Amygdala (tissue), 56 donors: ENCODE results near the gene USH2A.
"Not testable (repeated sequence)": the region's sequence is repeated elsewhere in the genome, so short reads cannot be mapped to it uniquely, and the experiment has no call there.

Experiments used
- DNase-seq, 56 donors: peaks; one replicate each; lab custom pipeline; 2025; lab: John Stamatoyannopoulos, UW

Gene USH2A

DNA sequence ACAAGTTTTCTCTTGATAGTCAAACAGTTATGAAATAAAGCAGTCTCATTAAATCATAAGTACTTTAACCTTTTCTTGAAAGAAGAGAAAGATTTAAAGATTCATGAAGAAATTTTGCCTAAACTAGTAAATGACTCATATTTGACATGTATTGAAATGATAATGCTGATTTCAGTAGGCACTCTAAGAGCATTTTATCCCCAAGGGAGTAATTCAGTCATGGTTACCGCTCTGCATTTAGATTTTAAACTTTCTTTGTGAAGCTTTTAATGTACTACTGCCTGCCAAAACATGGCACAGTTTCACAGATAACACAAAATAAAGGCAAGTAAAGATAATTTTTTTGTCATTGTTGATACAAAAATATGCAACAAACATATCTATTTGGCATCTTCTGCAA is 6.8 kb downstream of the USH2A start:
- no peak for DNase-seq

- no peak for DNase-seq
Observed at GRCh38 chr1:216410026-216410425, 13.2 kb downstream of the USH2A start.

DNA sequence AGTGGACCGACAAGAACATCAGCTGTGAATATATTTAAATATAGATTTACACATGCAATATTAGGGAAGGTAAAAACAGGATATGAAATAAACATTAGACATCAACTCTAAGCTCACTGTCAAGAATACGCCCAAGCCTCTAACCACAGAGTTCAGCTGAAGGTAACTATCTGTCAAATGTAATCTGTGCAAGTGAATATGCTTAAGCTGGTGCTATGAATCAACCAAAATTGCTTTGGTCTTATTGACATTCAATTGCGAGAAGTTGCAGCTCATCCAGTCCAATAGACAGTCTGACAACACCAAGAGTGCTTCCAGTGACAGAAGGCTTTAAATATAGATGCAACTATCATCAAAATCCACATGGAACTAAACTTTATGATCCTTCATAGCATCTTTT is 32.3 kb downstream of the USH2A start:
- no peak for DNase-seq

- DNase-seq = no peak
Observed at GRCh38 chr1:216389774-216390173, 33.5 kb downstream of the USH2A start.

DNA sequence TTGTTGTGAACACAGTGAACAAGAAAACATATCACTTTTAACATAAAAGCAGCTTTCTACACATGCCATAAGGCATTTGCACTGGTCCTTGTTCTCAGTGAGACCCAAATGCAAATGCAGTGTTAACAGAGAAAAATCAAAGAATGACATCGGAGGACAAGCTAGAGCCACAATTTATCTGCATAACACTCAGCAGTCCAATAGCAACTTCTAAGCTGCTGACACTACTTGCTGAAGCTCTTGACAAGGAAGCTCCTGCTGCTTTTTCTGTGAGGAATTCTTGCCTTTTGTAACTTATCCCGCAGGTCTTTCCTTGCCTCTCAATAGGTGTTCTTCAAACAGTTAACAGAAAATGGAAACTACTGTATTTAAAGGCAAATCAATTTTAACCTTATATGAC is 34.7 kb downstream of the USH2A start:
- DNase-seq = no peak

DNA sequence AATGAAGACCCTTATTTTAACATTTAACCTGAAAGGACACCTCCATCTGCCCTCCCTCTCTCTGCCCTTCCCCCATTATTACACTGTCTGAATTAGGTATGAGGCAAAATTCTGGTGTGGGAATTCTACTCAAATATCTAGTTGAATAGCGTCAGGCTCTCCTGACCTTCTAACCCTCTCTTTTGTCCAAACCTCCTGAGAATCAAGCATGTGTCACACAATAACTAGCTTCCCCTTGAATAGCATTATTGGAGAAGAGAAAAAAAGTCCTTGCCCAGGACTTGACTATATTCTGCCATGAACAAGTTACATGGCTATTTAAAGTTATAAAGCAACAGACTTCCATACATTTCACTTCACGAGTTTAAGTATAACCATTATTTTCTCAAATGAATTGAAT is 35.5 kb downstream of the USH2A start:
- DNase-seq = no peak

GRCh38 chr1:216379441-216379840 is 43.8 kb downstream of the USH2A start:
- no peak for DNase-seq

DNA sequence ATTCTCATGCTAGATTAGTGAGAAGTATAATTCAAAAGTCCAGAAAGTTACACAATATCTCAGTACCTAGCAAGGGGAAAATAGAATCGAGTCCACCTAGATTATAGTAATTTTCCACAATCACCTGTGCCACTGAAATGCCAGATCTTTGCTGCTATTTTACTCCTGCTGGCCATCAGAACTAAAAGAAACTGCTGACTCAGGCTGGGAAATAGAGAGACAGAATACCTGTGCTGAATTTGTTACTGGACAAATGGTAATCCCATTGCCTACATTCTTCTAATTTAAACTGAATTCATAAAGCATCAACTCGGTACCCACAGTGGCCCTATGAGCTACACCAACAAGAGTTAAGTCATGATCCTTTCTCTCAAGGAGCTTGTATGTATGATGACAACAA is 55.0 kb downstream of the USH2A start:
- DNase-seq = no peak

DNA sequence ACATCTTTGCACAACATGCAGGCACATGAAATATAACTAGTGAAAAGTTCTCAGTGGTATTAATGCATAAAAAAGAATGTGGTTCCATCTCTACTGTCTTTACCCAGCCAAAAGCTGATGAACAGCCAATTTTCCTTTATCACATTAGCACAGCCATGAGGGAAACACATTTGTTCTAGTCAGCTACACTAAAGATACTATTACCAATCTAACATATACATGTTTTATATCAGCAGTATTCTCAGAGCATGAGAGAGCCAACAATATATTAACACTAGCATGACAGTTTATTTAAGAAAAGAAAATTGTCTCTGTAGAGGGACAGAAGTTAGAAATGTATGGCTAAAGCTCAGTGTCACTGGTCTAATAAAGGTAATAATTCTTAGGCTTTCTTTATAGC is 56.3 kb downstream of the USH2A start:
- no peak for DNase-seq

DNA sequence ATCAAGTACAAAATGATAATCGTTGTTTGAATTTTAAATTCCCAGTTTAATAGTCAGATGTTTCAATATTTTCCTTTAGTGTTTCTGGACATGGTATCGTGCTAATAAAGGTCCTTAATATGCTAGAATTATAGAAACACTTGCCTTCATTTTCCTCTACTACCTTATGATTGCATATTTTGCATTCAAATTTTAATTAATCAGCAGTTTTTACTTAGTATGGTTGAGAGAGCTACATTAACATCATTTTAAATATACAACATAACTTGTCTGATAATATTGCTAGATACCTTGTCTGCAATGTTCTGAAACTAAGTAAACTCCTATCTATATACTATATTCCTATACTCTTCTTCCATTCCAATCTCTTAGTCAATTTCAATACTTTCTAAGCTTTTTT is 66.3 kb downstream of the USH2A start:
- DNase-seq = no peak

DNA sequence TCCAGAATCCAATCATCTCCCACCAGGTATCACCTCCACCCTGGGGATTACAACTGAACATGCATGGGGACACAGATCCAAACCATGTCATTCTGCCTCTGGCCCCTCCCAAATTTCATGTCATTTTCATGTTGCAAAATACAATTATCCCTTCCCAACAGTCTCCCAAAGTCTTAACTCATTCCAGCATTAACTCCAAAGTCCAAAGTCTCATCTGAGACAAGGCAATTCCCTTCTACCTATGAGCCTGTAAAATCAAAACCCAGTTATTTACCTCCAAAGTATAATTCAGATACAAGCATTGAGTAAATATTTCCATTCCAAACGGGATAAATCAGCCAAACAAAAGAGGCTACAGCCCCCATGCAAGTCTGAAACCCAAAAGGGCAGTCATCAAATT is 73.1 kb downstream of the USH2A start:
- no peak for DNase-seq

DNA sequence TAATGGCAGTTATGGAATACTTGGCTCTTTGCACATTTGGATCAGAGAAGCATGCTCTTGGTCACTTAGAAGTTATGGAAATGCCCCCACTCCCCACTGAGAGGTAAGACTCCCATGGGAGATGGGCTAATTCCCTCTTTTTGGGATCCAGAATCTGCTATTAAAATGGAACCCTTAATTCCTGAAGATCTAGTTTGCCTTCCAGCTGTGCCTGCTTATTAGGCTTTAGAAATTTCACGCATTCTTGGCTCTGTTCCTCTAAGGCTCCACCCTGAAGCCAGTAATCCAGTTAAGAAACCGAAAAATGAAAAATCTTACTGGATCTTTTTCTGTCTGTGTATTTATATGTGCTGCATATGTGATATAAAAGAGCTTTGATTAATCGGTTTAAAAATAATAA is 76.7 kb downstream of the USH2A start:
- no peak for DNase-seq

DNA sequence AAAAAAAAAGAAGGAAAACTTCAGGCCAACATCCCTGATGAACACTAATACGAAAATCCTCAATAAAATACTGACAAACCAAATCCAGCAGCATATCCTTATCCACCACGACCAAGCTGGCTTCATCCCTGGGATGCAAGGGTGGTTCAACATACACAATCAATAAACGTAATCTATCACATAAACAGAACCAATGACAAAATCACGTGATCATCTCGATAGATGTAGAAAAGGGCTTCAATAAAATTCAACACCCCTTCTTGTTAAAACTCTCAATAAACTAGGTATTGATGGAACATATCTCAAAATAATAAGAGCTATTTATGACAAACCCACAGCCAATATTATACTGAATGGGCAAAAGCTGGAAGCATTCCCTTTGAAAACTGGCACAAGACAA is 82.7 kb downstream of the USH2A start:
- DNase-seq = not testable (repeated sequence)

GRCh38 chr1:216332462-216332861 is 90.8 kb downstream of the USH2A start:
- no peak for DNase-seq

GRCh38 chr1:216332003-216332402 is 91.2 kb downstream of the USH2A start:
- DNase-seq = no peak

DNA sequence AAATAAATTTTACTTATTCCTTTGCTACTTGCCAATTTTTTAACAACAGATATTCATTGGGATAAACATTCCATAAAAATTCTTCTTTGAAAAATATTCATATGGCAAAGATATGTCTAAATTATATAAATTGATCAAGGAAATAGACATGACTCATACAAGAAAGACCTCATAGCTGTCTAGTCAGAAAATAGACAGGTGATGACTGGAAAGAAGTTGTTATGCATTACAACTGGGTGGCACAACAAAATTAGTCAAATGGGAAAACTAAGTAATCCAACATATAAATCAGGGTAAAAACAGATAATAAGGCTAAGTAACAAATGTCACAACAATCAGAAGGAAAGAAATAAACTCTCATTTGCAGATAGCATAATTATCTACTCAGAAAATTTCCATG is 92.0 kb downstream of the USH2A start:
- DNase-seq = no peak

DNA sequence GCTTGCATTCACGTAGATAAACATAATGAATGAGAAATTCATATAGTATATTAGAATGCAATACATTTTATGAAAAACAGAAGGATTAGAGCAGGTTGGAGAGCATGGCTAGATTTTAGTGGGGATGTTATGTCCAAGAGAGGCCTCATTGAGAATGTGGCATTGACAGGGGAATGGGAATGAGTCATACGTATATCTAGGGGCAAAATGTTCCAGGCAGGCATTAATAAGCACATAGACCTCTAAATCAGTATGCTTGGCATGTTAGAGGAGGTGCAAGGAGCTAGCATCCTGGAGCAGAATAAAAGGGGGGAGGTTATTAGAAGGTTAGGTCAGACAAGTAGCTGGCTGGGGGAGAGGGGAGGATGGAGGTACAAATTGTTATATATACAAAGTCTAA is 93.0 kb downstream of the USH2A start:
- no peak for DNase-seq

DNA sequence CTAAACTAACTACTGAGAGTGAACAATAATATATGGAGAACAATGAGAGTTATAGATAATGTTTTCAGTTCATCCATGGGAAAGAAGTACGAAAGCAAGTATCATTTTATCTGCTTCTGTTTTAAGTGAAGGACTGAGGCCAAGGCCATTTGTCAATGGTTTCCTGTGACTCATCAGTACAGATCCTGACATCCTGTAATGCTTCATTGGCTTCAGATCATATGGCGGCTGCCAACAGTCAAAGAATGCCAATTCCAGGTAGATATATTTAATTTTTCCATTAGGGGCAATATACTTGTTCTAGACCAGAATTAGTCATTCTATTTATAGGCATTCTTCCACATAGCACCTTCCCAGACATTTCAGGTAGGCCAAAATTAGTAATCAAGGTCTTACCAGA is 97.3 kb downstream of the USH2A start:
- no peak for DNase-seq

DNA sequence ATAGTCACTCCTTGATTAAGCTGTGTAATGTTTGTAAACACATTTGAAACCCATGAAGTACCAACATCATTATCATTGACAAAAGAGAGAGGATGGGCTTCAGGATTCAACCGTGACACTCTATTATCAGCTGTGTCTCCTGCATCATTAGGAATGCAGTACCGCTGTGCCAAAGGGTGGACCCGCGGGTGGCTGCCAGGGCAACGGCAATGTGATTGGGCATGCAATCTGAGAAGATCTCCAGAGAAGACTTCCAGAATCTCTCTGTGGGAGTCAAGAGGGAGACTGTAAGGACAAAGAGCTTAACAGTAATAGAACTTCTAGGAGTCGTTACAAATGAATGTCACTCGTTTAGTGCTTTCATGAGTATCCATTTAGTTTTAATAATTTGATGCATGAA is 97.9 kb downstream of the USH2A start:
- no peak for DNase-seq

- no peak for DNase-seq
Observed at GRCh38 chr1:216323344-216323743, 99.9 kb downstream of the USH2A start.

GRCh38 chr1:216314379-216315095 is 108.7 kb downstream of the USH2A start:
- no peak for DNase-seq

DNA sequence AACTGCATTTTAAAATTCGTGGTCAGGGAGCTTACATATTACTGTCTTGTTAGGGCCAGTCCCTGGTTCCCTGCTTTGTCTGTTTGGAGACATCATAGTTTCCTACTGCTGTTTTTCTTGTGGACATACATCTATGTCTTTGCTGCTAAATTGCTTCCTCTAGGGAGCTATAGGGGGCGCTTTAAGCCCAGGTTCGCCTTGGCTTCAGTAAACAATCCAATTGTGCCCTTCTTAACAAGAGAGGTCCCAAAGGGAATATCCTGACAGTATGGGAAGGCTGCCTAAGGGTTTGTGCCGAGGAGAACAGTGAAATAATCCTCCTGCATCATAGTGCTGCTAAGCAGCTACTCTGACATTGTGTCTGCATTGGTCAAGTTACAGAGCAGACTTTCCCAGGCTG is 112.5 kb downstream of the USH2A start:
- DNase-seq = peak in 4 of 56 donors; percentile 0 to 6 (median 2)

DNA sequence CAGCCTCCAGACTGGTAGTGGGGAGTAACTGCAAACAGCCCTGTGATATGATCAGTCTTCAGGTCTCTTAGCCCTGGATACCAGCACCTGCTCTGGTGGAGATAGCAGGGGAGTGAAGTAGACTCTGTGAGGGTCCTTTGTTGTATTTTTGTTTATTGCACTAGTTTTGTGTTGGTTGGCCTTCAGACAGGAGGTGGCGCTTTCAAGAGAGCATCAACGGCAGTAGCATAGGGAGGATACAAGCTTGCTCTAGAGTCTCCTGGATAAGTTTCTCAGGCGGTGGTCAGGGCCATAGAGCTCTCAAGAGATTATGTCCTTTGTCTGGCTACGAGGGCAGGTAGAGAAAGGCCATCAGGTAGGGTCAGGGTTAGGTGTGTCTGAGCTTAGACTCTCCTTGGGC is 116.4 kb downstream of the USH2A start:
- no peak for DNase-seq
